HG02884 (cell line): ENCODE data around the gene RHBG.

ENCODE experiments used
- ATAC-seq: cut with Tn5 transposase; IDR thresholded peaks from one replicate; pipeline ENCODE4 v1.9.1; 2021; ENCODE audit warnings: mild to moderate bottlenecking, moderate library complexity; ENCODE audit not compliant: unreplicated experiment

RHBG gene

GRCh38 chr1:156402331-156403020 is 33.5 kb downstream of the RHBG start:
- no peak for ATAC-seq

GRCh38 chr1:156405670-156406069 is 36.7 kb downstream of the RHBG start:
- no peak for ATAC-seq

DNA sequence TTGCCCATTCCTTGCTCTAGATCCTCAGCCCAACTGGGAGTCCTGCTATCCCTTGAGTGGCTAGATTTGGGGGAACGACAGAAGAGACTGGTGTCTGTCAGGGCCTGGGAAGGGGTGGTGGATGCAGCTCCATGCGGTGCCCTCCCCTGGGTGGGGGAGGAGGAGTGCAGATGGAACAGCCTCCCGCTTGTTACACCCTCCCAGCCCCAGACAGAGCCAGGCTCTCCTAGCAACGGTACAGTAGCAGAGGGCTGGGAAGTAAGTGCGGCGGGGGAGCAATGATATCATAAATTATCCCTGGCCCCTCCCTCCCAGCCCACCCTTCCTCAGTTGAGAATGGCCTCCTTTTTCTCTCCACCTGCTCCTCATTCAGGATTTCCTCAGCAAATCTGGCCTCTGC is 37.2 kb downstream of the RHBG start:
- ATAC-seq, result no peak

- ATAC-seq, result no peak
Observed at GRCh38 chr1:156407344-156407743, 38.3 kb downstream of the RHBG start.

- no peak for ATAC-seq
Observed at GRCh38 chr1:156407760-156408159, 38.7 kb downstream of the RHBG start.

- ATAC-seq, result no peak
Observed at GRCh38 chr1:156409439-156409838, 40.4 kb downstream of the RHBG start.

- no peak for ATAC-seq
Observed at GRCh38 chr1:156410238-156410637, 41.2 kb downstream of the RHBG start.

DNA sequence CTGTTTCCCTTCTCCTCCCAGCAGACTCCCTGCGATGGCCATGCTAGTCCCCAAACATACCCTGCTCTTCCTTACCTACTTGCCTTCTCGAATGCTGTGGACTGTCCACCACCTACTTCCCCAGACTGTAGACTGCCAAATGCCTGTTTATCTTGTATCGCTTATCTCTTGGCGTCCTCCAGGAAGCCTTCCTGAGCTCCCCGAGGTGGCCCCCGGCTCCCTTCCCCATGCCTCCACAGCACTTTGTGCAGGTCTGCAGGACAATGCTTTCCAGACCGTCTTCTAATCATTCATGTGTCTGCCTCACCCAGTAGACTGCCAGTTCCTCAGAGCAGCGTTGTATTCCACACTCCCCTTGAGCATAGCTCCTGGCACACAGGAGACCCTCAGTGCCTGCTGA is 41.7 kb downstream of the RHBG start:
- no peak for ATAC-seq

DNA sequence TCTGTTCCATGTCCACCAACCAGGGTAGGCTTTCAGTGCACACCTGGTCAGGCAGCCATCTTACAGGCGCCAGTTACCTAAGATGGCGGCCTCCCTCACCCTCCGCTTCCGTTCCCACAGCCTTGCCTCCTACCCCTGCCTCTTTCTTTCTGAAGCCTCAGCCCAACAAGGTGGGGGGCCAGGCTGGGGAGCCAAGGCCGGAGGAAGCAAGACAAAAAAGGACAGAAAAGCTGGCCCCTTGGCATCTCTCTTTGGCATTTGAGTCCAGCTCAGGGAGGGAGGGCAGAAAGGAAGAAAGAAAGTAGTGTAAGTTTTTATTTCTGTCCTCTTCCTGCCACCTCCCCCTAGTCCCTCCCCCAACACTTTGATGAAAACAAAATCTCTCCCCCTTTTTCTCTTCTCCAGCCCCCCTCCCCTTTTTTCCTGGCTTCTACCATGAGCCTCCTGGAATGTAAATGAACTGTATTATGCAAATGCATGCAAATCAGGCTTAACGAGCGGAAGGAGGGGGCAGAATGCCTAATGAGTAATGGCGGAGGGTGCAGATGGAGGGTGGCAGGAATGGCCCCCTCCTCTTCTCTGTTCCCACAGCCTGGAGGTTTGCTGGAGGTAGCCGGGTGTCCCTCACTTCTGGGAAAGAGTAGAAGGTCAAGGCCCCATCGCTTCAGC is 43.8 kb downstream of the RHBG start:
- no peak for ATAC-seq

DNA sequence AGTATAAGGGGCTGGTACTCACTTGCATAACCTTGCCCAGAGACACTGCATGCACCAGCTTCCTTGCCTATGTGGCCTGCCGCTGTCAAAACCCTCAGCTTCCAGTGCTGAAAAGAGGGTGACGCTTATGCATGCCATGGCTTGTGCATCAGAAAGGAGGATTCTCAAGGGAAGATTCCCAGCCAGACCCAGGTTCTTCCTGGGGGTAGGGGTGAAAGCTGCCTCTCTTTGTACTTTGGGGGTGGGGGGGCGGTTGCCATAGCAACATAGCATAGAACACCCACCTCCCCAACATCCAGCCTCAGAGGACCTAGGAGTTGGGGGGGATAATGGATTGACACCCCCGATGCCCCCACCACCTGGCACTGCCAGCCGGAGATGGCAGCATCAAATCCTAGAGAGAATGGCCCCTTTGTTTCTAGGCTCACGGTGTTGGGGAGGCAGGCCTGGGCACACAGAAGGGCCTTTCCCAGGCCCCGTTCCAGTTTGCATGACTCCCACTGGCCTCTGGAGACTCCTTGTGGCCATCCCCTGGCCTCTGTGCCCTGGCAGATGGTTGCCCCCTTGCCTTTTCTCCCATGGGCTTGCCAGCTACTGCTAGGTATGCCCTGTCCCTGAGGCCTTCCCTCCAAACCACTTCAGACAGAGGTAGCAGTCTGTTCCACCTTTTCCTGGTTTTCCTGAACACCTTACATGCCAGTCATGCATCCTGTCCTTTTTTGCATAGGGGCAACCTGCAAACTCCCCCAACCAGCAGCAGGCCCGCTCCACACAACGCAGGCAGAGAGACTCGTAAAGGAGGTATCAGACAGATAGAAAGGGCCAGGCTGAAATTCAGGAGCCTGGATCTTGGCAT is 44.6 kb downstream of the RHBG start:
- no peak for ATAC-seq

- ATAC-seq, result no peak
Observed at GRCh38 chr1:156414461-156415064, 45.6 kb downstream of the RHBG start.

- ATAC-seq, result no peak
Observed at GRCh38 chr1:156416993-156417392, 48.0 kb downstream of the RHBG start.

GRCh38 chr1:156417401-156418020 is 48.5 kb downstream of the RHBG start:
- ATAC-seq, result no peak

- ATAC-seq, result no peak
Observed at GRCh38 chr1:156418416-156419070, 49.5 kb downstream of the RHBG start.

DNA sequence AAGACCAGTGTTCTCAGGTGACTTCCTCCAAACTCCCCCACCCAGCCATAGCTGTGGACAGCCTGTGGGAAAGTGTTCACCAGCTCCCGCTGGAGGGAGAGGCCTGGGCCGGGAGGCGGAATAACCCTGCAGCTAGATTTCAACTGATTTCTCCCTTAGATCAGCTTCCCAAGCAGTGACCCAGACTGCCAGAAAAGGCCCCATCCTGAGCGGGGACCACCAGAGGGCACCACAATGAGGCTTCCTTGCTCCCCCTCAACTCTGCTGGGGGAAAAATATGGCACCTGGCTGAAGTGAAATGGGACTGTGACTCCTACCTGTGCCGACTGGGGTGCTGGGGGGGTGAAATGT is 50.8 kb downstream of the RHBG start:
- no peak for ATAC-seq

DNA sequence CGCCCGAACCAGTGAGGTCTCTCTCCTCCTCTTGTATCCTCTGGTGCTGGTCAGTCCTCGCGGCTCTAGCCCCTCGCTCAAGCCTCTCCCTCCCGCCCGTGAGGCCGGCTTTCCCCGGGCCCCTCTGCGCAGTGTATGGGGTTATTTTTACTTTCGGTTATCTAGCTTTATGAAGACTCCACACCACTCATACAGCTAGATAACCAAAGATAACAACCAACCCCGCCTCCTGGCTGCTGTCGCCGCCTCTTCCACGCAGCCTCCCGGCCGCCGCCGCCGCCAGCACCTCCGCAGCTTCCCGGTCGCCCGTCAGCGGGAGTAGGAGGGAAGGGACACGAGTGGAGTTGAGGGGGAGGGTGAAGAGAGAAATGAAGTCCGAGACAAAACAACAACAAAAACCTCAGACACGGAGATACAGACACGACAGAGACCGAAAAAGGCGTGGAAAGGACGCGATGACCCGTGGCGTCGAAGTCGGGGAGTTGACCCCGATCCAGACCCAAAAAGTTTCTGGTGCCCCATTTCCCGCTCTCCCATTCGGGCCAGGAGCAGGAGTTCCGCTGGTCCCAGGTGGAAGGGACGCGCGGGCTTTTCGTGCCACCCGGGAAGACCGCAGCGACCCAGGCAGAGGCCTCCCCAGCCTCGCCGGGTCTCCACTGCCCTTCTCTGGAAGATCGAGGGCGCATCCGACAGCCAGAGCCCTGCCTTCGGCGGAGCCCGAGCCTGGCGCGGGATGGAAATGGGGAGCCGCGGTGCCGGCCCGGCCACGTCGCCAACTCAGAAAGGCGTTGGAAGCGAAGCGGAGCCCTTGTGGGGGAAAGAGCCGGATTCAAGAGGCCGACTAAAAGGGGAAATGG is 51.4 kb downstream of the RHBG start:
- no peak for ATAC-seq

- ATAC-seq, result peak; percentile 50
Observed at GRCh38 chr1:156421062-156421938, 52.3 kb downstream of the RHBG start.

- ATAC-seq, result no peak
Observed at GRCh38 chr1:156421939-156422601, 53.1 kb downstream of the RHBG start.
